HL-60 (cell line): ENCODE measurements around the gene SLCO4A1.

Experiments
- DNase-seq, 2 experiments: peaks; one replicate each; pipeline ENCODE4 v3.0.0-alpha.2; 2010 to 2020; ENCODE audit warnings: low read depth in 1 of 2, low spot score in 1 of 2
- H3K27ac ChIP-seq: fragments of 250-450 bp; sonication (Bioruptor Pico); replicated peaks from 2 replicates; pipeline ENCODE4 v1.5.1; 2020; ENCODE audit warnings: mild to moderate bottlenecking, moderate library complexity
- H3K27me3 ChIP-seq: fragments of 250-450 bp; sonication (Bioruptor Pico); 2 replicates; pipeline ENCODE4 v1.5.1; 2021; ENCODE audit warnings: mild to moderate bottlenecking, moderate library complexity; ENCODE audit not compliant: insufficient read depth, poor library complexity, severe bottlenecking
- H3K4me3 ChIP-seq: replicated peaks from 2 replicates; pipeline ENCODE4 v1.5.1; 2011; ENCODE audit warnings: mild to moderate bottlenecking, control low read depth, low read length; ENCODE audit not compliant: insufficient read depth
- GABPA ChIP-seq: IDR thresholded peaks from 2 replicates; pipeline ENCODE4 v1.6.1; 2012; ENCODE audit warnings: low read depth
- POLR2AphosphoS5 ChIP-seq: IDR thresholded peaks from 2 replicates; pipeline ENCODE4 v1.6.1; 2012; ENCODE audit warnings: low read depth
- SPI1 ChIP-seq: IDR thresholded peaks from 2 replicates; pipeline ENCODE4 v1.6.1; 2012; ENCODE audit warnings: low read depth, mild to moderate bottlenecking, borderline replicate concordance
- TF ChIP-seq, protein P1 (sequence below): IDR thresholded peaks from 2 replicates; pipeline ENCODE4 v1.6.1; 2012; ENCODE audit warnings: low read depth; ENCODE audit not compliant: insufficient replicate concordance
- TF ChIP-seq, protein P2 (sequence below): IDR thresholded peaks from one replicate; pipeline ENCODE4 v1.5.1; 2011; ENCODE audit warnings: low read length, control low read depth, inconsistent platforms; ENCODE audit not compliant: insufficient read depth

The SLCO4A1 gene

DNA sequence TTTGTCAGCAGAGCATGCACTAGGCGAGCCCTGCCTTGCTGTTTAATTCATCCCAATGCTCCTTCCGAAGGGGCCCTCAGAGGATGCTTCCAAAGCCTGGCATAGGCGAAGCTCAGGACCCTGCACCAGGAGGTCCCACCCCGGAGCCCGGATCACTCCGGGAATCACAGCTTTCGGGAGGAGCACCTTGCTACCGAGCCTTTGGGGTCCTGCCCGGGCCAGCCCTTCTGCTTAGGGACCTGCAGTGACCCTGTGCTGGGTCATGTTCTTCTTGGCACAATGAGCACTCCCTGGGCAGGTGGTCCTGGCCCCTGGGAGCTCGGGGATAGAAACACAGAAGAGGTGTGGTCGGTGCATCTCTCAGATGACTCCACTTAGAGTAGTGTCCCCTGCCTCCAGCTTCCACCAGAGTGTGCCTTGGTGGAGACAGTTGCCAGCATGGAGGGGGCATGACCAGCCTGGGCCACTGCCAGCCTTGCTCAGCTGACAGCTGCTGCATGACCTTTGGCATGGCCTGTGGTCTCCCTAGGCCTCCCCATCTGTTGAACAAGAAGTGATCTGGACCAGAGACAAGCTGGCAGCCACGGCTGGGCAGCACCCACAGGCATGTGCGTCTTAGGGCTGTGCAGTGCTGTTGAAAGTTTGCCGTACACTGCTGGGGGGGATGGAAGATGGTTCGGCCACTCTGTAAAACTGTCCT, 44.7 kb upstream of the SLCO4A1 start:
- no peak for DNase-seq
- Histone ChIP-seq H3K27ac (no peak overlapping the region), H3K4me3 (no peak overlapping the region), H3K27me3 (no peaks in the 10 kb centered on the region)
- no peak for TF ChIP-seq POLR2AphosphoS5

DNA sequence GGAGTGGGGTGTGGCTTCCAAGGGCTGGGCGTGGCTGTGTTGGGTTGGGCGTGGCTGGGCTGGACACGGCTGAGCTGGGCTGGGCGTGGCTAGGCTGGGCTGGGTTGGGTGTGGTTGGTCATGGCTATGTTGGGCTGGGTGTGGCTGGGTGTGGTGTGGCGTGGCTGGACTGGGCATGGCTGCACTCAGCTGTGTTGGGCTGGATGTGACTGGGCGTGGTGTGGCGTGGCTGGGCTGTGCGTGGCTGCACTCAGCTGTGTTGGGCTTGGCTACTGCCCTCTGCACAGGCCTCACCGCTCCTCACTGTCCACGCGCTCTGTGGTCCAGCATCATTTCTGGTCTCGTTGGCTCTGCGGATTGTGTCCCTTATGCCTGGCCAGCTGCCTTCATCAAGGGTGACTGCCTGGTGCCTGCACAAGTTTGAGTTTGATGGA, 43.5 kb upstream of the SLCO4A1 start:
- no peaks in the 10 kb centered on the region for H3K27me3 ChIP-seq
- no peak for DNase-seq
- H3K27ac ChIP-seq: no peak overlapping the region
- TF ChIP-seq, protein P1, sequence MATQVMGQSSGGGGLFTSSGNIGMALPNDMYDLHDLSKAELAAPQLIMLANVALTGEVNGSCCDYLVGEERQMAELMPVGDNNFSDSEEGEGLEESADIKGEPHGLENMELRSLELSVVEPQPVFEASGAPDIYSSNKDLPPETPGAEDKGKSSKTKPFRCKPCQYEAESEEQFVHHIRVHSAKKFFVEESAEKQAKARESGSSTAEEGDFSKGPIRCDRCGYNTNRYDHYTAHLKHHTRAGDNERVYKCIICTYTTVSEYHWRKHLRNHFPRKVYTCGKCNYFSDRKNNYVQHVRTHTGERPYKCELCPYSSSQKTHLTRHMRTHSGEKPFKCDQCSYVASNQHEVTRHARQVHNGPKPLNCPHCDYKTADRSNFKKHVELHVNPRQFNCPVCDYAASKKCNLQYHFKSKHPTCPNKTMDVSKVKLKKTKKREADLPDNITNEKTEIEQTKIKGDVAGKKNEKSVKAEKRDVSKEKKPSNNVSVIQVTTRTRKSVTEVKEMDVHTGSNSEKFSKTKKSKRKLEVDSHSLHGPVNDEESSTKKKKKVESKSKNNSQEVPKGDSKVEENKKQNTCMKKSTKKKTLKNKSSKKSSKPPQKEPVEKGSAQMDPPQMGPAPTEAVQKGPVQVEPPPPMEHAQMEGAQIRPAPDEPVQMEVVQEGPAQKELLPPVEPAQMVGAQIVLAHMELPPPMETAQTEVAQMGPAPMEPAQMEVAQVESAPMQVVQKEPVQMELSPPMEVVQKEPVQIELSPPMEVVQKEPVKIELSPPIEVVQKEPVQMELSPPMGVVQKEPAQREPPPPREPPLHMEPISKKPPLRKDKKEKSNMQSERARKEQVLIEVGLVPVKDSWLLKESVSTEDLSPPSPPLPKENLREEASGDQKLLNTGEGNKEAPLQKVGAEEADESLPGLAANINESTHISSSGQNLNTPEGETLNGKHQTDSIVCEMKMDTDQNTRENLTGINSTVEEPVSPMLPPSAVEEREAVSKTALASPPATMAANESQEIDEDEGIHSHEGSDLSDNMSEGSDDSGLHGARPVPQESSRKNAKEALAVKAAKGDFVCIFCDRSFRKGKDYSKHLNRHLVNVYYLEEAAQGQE: no peak
- TF ChIP-seq POLR2AphosphoS5 (no peak), SPI1 (no peak), GABPA (no peak)
- TF ChIP-seq, protein P2, sequence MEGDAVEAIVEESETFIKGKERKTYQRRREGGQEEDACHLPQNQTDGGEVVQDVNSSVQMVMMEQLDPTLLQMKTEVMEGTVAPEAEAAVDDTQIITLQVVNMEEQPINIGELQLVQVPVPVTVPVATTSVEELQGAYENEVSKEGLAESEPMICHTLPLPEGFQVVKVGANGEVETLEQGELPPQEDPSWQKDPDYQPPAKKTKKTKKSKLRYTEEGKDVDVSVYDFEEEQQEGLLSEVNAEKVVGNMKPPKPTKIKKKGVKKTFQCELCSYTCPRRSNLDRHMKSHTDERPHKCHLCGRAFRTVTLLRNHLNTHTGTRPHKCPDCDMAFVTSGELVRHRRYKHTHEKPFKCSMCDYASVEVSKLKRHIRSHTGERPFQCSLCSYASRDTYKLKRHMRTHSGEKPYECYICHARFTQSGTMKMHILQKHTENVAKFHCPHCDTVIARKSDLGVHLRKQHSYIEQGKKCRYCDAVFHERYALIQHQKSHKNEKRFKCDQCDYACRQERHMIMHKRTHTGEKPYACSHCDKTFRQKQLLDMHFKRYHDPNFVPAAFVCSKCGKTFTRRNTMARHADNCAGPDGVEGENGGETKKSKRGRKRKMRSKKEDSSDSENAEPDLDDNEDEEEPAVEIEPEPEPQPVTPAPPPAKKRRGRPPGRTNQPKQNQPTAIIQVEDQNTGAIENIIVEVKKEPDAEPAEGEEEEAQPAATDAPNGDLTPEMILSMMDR: no peak
- H3K4me3 ChIP-seq: no peak overlapping the region

DNA sequence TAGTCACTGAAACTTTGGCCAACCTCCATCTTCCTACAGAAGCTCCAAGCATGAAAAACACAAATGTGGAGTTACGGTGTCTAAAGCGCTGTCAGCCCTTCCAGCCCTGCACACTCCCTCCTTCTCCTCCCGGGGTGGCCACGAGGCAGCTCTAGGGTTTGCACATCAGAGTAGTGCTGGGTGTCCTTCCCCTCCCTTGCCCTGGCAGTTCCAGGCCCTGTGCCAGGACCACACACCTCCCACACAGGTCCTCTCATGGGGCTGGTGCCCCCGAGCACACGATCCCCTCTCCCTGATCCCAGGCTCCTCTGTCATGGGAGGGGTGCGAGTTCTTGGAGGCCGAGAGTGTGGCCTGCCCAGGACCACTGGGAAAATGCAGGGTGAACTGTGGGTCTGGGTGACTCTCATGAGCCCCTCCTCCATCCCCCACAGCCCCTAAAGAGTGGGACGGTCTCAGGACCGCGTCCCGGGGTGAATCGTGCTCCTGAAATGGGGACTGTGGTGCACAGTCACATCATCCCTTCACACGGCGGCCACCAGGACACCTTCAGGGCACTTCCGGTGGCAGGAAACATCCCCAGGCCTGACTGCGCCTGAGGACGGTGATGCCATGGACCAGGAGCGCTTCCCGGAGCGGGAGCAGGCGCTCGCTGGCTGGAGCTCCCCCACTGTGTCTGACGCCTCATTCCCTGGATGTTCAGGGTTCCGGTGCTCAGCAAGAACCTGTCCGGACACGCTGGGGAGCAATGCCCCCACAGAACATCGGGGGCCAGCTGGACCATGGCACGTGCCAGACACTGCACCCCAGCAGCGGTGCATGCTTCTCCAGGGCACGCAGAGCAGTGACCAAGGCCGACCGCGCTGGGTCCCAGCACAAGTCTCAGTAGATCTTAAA, 42.8 kb upstream of the SLCO4A1 start:
- Histone ChIP-seq H3K4me3 (no peak overlapping the region), H3K27me3 (no peaks in the 10 kb centered on the region), H3K27ac (no peak overlapping the region)
- DNase-seq: no peak
- TF ChIP-seq POLR2AphosphoS5 (no peak), SPI1 (no peak), GABPA (no peak)
- TF ChIP-seq, protein P2: no peak
- TF ChIP-seq, protein P1: no peak

DNA sequence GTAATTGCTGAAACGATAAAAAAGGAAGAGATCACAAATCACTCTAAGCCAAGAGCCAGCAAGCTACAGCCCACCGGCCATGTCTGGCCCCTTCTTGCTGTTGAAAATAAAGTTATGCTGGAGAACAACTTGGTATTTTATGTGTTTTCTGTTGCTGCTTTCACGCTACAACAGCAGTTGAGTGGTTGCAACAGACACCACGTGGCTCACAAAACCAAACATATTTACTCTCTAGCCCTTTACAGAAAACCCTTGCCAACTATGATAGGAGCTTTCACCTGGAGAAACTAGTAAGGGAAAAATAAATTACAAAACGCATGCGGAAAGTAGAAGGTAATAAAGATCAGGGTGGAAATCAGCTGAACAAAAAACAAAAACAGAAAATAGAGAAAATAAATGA, 41.1 kb upstream of the SLCO4A1 start:
- no peak for TF ChIP-seq POLR2AphosphoS5
- TF ChIP-seq, protein P1: no peak
- TF ChIP-seq, protein P2: no peak
- peak in 1 of 2 experiments; percentile 44 for DNase-seq
- H3K4me3 ChIP-seq: no peak overlapping the region
- H3K27me3 ChIP-seq: no peaks in the 10 kb centered on the region
- H3K27ac ChIP-seq: peak overlapping the region; percentile 95
